ENCODE measurements around the gene MACC1.

The MACC1 gene, protein sequence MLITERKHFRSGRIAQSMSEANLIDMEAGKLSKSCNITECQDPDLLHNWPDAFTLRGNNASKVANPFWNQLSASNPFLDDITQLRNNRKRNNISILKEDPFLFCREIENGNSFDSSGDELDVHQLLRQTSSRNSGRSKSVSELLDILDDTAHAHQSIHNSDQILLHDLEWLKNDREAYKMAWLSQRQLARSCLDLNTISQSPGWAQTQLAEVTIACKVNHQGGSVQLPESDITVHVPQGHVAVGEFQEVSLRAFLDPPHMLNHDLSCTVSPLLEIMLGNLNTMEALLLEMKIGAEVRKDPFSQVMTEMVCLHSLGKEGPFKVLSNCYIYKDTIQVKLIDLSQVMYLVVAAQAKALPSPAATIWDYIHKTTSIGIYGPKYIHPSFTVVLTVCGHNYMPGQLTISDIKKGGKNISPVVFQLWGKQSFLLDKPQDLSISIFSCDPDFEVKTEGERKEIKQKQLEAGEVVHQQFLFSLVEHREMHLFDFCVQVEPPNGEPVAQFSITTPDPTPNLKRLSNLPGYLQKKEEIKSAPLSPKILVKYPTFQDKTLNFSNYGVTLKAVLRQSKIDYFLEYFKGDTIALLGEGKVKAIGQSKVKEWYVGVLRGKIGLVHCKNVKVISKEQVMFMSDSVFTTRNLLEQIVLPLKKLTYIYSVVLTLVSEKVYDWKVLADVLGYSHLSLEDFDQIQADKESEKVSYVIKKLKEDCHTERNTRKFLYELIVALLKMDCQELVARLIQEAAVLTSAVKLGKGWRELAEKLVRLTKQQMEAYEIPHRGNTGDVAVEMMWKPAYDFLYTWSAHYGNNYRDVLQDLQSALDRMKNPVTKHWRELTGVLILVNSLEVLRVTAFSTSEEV

DNA sequence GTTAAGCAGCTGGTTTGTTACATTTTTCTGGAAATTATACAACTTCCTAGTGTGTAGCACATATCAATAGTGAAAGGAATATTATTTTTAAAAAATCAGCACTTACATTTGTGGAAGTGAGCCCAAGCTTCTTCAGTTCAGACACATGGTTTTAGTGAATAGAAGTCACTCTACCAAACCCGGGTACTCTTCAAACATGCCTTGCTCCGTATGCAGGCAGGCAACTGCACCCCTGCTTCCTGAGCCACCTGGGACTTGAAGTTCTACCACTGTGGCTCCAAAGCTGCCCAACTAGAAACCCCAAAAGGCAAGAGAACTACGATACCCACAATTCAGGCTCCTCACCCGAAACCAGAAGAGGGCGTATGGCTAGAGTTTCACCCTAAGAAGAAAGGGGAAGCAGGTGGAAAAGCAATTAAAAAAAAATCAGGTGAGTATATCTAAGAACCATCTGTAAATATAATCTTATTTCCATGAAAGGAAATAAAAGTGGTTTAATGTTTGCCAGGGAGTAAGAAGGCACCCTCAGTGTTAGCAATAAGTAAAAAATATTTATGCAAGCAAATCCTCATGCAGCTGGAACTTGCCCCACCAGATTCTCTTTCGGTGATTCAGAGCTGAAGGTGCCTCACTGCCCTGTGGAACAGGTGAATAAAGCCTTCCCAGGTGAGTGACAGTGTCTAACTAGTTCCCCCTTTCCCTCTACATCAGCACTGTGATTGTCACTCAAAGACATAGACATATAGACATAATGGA is at the start of gene MACC1:
TSS of gene MACC1 (minus strand) at position 192 of the 756 bp plus-strand sequence. CDS start 55,522 bp downstream, outside the sequence.
- peak; percentile 53 to 80 for DNase-seq (ENCODE audit: low spot score in 2 of 2)
- peaks cover 44% of the 10 kb centered on the region for H3K4me1 Mint-ChIP-seq
- peak; percentile 74 for ATAC-seq (ENCODE audit: low read depth)
- peaks cover 3% of the 10 kb centered on the region for H3K9me3 Mint-ChIP-seq
- no peaks in the 10 kb centered on the region for H3K27me3 Mint-ChIP-seq
- peaks cover 10% of the 10 kb centered on the region for H3K36me3 Mint-ChIP-seq
- peak within 1 kb of the TSS; percentile 67 for H3K4me3 Mint-ChIP-seq
- H3K27ac Mint-ChIP-seq: peak within 1 kb of the TSS; percentile 97

DNA sequence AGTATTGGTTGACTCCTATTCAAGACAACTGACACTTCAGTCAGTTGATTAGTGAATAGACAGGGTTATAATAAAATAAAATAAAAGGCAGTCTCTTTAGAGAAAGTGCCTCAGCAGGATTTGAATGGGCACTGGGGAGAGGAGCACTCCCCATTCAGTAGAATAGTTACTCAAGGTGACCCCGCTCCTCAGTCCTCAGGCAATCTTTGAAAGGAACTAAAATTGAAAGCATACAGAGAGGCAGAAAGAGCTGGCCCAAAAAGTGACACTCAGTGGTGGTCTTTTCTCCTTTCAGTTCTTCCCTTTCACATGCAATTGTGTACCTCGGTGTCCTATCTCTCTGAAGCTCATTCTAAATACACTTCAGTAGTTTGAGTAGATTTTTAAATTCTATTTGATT is 47.4 kb upstream of the MACC1 start:
- DNase-seq (ENCODE audit: low spot score in 2 of 2): no peak
- Mint-ChIP-seq H3K36me3 (no peaks in the 10 kb centered on the region), H3K4me1 (peaks cover 3% of the 10 kb centered on the region), H3K27ac (no peak overlapping the region), H3K4me3 (no peak overlapping the region), H3K27me3 (no peaks in the 10 kb centered on the region), H3K9me3 (no peaks in the 10 kb centered on the region)
- no peak for ATAC-seq (ENCODE audit: low read depth)

DNA sequence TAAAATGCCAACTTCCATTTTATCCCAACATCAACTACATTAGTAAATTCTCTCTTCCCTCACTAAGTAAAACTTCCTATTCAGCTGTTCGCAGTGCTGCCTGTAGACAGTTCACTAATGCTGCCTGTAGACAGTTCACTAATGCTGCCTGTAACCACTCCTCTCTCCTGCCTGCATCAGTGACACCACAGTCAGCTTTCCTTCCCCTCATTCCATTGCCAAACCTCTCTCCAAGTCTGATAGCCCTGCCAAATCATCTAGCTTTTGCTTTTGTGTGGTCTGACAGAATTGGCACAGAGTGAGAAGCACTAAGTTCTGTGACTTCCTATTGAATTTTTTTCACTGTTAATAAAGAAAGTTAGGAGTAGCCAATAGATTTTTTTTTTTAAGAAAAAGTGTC is 43.0 kb upstream of the MACC1 start:
- DNase-seq (ENCODE audit: low spot score in 2 of 2): no peak
- Mint-ChIP-seq H3K4me1 (peaks cover 3% of the 10 kb centered on the region), H3K9me3 (no peaks in the 10 kb centered on the region), H3K27ac (no peak overlapping the region), H3K4me3 (no peak overlapping the region), H3K36me3 (no peaks in the 10 kb centered on the region), H3K27me3 (no peaks in the 10 kb centered on the region)
- ATAC-seq (ENCODE audit: low read depth): no peak

DNA sequence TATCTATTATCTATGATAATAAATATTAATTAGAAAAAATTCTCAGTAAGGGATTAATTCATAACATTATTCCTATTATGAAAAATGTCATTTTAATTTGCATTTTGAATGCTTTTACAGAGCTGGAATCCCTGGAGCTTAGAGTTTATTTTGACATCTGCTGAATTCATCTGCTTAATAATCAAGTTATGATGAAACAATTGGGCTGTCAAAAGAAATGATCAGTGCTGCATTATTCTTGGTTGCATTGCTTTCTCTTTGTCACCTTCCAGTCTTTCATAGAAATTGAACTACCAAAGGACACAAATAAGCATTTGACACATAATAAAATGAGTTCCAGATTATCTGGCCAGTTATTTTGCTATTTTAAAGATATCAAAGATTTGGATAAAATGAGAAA is 40.0 kb upstream of the MACC1 start:
- no peak overlapping the region for H3K4me3 Mint-ChIP-seq
- no peaks in the 10 kb centered on the region for H3K36me3 Mint-ChIP-seq
- no peak overlapping the region for H3K27ac Mint-ChIP-seq
- no peaks in the 10 kb centered on the region for H3K27me3 Mint-ChIP-seq
- H3K9me3 Mint-ChIP-seq: no peaks in the 10 kb centered on the region
- DNase-seq (ENCODE audit: low spot score in 2 of 2): no peak
- no peak for ATAC-seq (ENCODE audit: low read depth)
- H3K4me1 Mint-ChIP-seq: no peaks in the 10 kb centered on the region

DNA sequence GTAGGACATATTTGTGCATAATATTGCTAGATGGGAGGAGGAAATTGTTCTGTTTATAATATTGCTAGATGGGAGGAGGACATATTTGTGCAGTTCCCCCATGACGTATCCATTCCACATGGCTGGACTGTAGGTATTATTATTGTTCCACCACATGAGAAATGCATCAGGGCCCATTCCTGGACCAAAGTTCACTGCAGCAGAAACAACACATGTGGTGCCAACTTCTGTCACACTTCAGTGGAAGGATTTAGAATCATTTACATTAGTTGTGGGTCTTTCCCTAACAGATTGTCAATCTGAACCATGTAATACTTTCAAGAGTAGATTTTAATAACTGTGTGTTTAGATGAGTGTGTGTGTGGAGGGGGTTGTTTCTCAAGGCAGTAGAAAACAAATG is 32.7 kb upstream of the MACC1 start:
- Mint-ChIP-seq H3K27me3 (no peaks in the 10 kb centered on the region), H3K9me3 (no peaks in the 10 kb centered on the region), H3K4me1 (no peaks in the 10 kb centered on the region), H3K4me3 (no peak overlapping the region), H3K27ac (no peak overlapping the region), H3K36me3 (no peaks in the 10 kb centered on the region)
- no peak for DNase-seq (ENCODE audit: low spot score in 2 of 2)
- no peak for ATAC-seq (ENCODE audit: low read depth)

DNA sequence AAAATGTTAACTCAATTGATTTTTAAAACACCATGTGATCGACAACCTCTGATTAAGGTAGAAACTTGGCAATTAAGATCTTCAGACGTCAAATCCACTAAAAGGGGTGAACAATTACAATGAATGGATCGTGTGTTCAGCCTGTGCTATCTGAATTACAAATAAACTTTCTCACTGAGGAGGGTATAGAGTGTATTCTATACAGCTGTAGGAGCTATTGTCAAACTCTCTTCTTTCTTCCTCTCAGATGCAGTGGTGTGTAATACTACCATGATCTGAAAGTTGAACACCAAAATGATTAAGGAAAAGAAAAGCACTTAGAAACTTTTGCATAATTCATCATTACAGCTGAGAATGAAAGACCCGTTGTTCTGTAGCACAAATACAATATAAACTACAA is 32.2 kb upstream of the MACC1 start:
- no peaks in the 10 kb centered on the region for H3K27me3 Mint-ChIP-seq
- ATAC-seq (ENCODE audit: low read depth) (no peak), DNase-seq (ENCODE audit: low spot score in 2 of 2) (no peak)
- H3K27ac Mint-ChIP-seq: no peak overlapping the region
- H3K36me3 Mint-ChIP-seq: no peaks in the 10 kb centered on the region
- H3K4me1 Mint-ChIP-seq: no peaks in the 10 kb centered on the region
- no peak overlapping the region for H3K4me3 Mint-ChIP-seq
- H3K9me3 Mint-ChIP-seq: no peaks in the 10 kb centered on the region

DNA sequence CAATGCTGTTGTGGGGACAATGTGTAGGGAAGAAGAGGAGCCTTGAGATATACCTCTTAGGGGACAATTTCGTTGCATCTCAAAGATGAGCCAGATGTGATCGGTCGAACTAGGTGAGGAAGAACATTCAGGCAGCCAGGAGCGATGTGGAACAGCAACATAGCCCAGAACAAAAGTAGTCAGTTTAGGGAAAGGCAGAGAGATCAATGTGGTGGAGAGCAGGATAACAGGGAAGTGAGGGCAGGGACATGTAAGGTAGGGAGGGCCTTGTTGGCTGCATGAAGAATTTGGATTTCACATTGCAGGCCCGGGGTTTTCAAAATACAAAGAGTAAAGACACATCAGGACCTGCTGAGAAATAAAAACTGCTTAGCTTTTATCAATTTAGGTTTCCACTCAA is 29.1 kb upstream of the MACC1 start:
- Mint-ChIP-seq H3K4me1 (peaks cover 8% of the 10 kb centered on the region), H3K36me3 (peaks cover 2% of the 10 kb centered on the region), H3K27ac (peak overlapping the region; percentile 4), H3K27me3 (no peaks in the 10 kb centered on the region), H3K4me3 (no peak overlapping the region), H3K9me3 (no peaks in the 10 kb centered on the region)
- DNase-seq (ENCODE audit: low spot score in 2 of 2) (no peak), ATAC-seq (ENCODE audit: low read depth) (no peak)

DNA sequence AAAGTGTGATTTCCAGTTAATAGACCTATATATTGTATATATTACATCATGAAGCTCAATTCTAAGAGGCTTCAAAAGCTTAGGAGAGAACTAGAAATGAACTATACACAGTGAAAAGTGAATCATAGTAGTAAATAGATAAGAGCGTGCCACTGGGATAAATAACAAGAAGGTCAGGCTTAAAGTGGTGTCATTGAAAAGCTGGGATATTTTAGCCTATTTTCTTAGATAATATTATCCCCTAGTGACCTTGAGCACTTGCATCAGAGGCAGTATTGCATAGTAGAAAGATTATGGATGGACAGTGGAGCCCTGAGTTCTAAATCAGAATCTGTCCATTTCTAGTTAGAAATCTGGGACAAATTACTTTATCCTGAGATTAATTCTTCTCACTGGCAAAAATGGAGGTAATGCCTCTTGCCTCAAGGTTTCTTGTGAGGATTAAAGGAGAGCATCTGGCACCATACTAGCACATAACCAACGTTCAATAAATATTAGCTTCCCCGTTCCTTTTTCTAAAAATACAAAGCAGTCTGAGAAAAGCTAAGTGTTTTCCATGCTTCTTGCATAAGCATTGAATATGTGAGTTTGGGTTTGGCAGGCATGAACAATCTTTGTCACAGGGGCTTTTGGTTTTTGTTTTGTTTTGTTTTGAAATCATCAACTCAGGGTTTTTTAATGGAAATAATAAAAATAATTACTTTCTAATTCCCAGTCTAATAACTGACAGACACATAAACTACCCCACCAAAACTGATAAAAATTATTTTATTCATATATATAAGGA is 27.3 kb upstream of the MACC1 start:
- Mint-ChIP-seq H3K27me3 (no peaks in the 10 kb centered on the region), H3K27ac (no peak overlapping the region), H3K36me3 (peaks cover 2% of the 10 kb centered on the region), H3K9me3 (no peaks in the 10 kb centered on the region), H3K4me3 (no peak overlapping the region), H3K4me1 (peaks cover 16% of the 10 kb centered on the region)
- DNase-seq (ENCODE audit: low spot score in 2 of 2) (no peak), ATAC-seq (ENCODE audit: low read depth) (no peak)

DNA sequence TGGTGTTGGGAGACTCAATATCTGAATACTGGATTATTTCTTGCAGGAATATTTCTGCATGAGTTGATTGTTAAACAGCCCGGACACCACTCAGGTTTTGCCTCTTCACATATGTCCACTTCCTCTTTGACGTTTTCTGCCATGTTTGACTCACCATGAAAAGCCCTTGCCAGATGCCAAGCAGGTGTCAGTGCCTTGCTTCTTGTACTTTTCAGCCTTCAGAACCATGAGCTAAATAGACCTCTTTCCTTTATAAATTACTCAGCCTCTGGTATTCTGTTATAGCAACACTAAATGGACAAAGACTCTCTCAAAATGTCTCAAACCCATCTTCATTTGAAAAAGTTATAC is 24.7 kb upstream of the MACC1 start:
- H3K4me1 Mint-ChIP-seq: peaks cover 29% of the 10 kb centered on the region
- peaks cover 2% of the 10 kb centered on the region for H3K36me3 Mint-ChIP-seq
- no peak for DNase-seq (ENCODE audit: low spot score in 2 of 2)
- H3K9me3 Mint-ChIP-seq: no peaks in the 10 kb centered on the region
- no peak overlapping the region for H3K4me3 Mint-ChIP-seq
- H3K27ac Mint-ChIP-seq: no peak overlapping the region
- no peaks in the 10 kb centered on the region for H3K27me3 Mint-ChIP-seq
- ATAC-seq (ENCODE audit: low read depth): no peak

DNA sequence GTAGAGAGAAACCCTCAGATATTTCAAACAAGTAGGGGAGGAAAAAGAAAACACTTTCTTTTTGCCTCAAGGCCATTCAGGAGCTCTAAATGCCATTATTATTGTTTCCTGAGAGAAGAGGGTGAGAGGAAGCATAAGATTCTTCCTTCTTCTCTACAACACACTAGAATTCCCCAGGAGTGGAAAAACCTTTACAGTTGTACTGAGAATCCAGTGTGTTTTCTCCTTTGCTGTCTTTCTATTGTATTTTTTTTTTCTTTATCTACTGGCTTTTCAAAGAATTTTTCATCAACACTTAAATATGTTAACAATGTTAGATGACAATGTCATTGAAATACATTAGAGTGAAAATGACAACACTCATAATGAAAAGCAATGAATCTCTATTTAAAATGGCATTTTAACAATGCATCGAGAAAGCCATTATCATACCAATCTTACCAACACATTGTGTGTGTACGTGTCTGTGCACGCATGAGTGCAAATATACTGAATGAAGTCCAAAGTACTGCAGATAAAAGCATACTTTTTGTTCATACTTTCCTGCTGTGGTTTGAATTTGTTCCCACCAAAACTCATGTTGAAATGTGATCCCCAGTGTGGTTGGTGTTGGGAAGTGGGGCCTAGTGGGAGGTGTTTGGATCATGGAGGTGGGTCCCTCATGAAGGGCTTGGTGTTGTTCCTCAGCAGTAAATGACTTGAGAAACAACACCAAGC is 24.2 kb upstream of the MACC1 start:
- no peaks in the 10 kb centered on the region for H3K27me3 Mint-ChIP-seq
- H3K4me3 Mint-ChIP-seq: no peak overlapping the region
- DNase-seq (ENCODE audit: low spot score in 2 of 2) (no peak), ATAC-seq (ENCODE audit: low read depth) (no peak)
- H3K4me1 Mint-ChIP-seq: peaks cover 29% of the 10 kb centered on the region
- peaks cover 2% of the 10 kb centered on the region for H3K36me3 Mint-ChIP-seq
- no peaks in the 10 kb centered on the region for H3K9me3 Mint-ChIP-seq
- peak overlapping the region; percentile 81 for H3K27ac Mint-ChIP-seq

DNA sequence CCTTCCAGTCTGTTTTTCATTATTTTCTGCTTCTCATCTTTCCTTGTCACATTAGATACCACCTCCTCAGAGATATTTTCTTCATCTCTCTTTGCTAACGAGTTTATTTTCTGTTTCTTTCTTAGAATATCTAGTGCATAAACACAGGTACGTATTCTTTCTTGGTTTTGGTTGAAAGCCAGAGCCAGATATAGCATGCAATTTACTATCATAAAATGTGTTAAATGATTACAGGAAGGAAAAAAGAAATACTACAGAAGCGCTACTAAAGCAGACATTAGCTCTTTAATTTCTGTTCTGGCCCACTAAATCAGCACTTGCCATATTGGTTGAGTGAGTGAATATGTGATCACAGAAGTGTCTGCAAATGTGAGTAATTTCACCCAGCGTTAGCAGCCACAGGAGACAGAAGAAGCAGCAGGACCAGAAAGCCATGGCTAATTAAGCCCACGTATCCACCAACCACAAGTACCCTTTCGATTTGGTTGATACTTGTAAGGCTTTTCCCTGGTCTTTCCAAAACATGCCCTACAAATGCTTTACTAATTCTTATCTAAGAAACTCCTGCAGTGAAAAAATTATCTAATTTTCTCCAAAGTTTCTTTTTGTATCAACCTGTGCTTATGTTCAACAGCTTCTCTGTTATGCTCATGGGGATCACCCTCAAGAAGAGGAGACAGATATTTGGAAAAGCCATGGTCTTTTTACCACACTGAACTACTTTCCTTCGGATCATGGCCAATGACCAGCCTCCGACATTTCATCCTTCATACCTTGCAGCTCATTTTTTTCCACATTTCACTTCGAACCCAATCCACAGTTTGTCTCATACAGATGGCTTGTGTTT is 23.1 kb upstream of the MACC1 start:
- ATAC-seq (ENCODE audit: low read depth): no peak
- Mint-ChIP-seq H3K27ac (peak overlapping the region; percentile 81), H3K4me1 (peaks cover 29% of the 10 kb centered on the region), H3K27me3 (no peaks in the 10 kb centered on the region), H3K36me3 (peaks cover 2% of the 10 kb centered on the region), H3K4me3 (peak overlapping the region; percentile 43), H3K9me3 (no peaks in the 10 kb centered on the region)
- no peak for DNase-seq (ENCODE audit: low spot score in 2 of 2)

DNA sequence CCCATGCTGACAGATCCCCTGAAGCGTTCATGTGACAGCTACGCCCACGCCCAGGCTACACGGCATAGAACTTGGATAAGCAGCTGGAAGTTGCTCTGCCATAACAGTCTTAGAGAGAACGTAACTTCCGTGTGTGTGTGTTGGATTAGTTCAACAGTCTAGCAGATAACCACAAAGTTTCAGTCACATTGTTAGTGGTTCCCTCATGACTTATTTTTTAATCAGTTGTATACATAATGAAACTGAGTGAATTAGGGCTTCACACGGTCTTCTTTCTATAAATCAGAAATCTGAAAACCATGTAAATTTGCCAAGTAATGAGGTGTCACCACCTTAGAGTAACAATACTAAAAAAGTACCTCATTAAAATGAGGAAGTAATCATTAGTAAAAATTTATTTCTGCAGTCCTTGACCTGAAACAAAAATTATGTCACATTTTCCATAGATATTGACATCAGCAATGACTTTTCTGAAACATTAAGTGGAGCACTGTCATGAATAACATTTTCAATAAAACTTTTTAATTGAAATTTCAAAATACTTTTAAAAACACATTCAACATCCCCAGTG is 21.7 kb upstream of the MACC1 start:
- peak overlapping the region; percentile 94 for H3K27ac Mint-ChIP-seq
- H3K9me3 Mint-ChIP-seq: no peaks in the 10 kb centered on the region
- peak overlapping the region; percentile 85 for H3K4me3 Mint-ChIP-seq
- DNase-seq (ENCODE audit: low spot score in 2 of 2) (peak in 1 of 2 donors; percentile 38), ATAC-seq (ENCODE audit: low read depth) (peak; percentile 92)
- peaks cover under 1% of the 10 kb centered on the region for H3K36me3 Mint-ChIP-seq
- H3K4me1 Mint-ChIP-seq: peaks cover 29% of the 10 kb centered on the region
- no peaks in the 10 kb centered on the region for H3K27me3 Mint-ChIP-seq

All from memory B cell (primary cell).